ENCODE data around the gene TMEM239.

DNA sequence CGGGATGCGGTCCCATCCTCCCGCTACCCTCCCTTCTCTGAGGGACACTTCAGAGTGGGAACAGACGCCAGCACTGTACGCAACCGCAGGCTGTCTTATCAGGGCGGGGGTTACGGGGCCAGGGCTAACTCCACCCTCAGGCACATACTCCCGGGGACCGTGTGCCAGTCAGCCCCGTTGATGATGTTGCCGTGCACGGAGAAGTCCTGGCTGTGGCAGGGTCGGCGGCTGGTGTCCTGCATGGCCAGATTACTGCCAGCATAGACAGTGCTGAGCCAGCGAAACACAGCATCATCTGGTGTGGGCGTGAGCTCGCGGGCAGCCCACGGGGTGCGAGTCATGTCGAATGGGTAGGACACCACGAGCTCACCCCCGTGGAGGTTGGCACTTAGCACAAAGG, 20.7 kb upstream of the TMEM239 start:
- TF ChIP-seq GATA2 (IDR thresholded peaks at IDR 0.05; ENCODE audit: low read depth, low read length) (no peak), GATA3 (IDR thresholded peaks at IDR 0.05; ENCODE audit: low read depth, low read length) (no peak)
